Kidney epithelial cell (primary cell): ENCODE measurements around the gene RNU5B-1. TPM values are rescaled to one million over a fixed set of nuclear protein-coding genes. Genes with fewer than 3 reads are reported as not detected.

ENCODE experiments used
- DNase-seq: peaks from one replicate; pipeline ENCODE4 v3.0.0-alpha.2; 2010; ENCODE audit warnings: low read depth
- H3K27me3 ChIP-seq: 2 replicates; pipeline ENCODE4 v1.6.0; 2011; ENCODE audit warnings: low read length; ENCODE audit not compliant: control insufficient read depth, insufficient read depth
- H3K36me3 ChIP-seq: 2 replicates; pipeline ENCODE4 v1.5.1; 2011; ENCODE audit warnings: low read length; ENCODE audit not compliant: control insufficient read depth, insufficient read depth
- H3K4me3 ChIP-seq: 2 replicates; pipeline ENCODE4 v1.5.1; 2011; ENCODE audit warnings: low read depth, mild to moderate bottlenecking, control low read depth, low read length
- CTCF ChIP-seq: IDR thresholded peaks from 2 replicates; pipeline ENCODE4 v1.5.1; 2011; ENCODE audit warnings: mild to moderate bottlenecking, moderate library complexity, low read length, control low read depth, inconsistent platforms; ENCODE audit not compliant: insufficient read depth, poor library complexity, severe bottlenecking
- total RNA-seq: library from RNA; depleted of rRNA; stranded (reverse); fragments of >200 nt; gene quantifications from 2 replicates; pipeline ENCODE4 v1.2.3, GENCODE V29; 2015

Gene RNU5B-1
- not detected in 2 replicates for total RNA-seq

GRCh38 chr15:65304381-65305149, at the start of gene RNU5B-1:
Gene RNU5B-1, plus strand, starts transcription at chr15:65304677.
- Histone ChIP-seq H3K4me3 (peak within 1 kb of the TSS; percentile 48), H3K27me3 (no peaks in the 10 kb centered on the region), H3K36me3 (no peaks in the 10 kb centered on the region)
- TF ChIP-seq CTCF, result peak; percentile 89
- DNase-seq, result peak; percentile 98

GRCh38 chr15:65254758-65255157, 49.7 kb upstream of the RNU5B-1 start:
- no peak for TF ChIP-seq CTCF
- no peak for DNase-seq
- Histone ChIP-seq H3K4me3 (no peak overlapping the region), H3K27me3 (no peaks in the 10 kb centered on the region), H3K36me3 (no peaks in the 10 kb centered on the region)

- no peak for TF ChIP-seq CTCF
- Histone ChIP-seq H3K27me3 (no peaks in the 10 kb centered on the region), H3K4me3 (no peak overlapping the region), H3K36me3 (no peaks in the 10 kb centered on the region)
- DNase-seq, result no peak
Measured at GRCh38 chr15:65255486-65256140, 48.9 kb upstream of the RNU5B-1 start.

GRCh38 chr15:65258375-65259262, 45.9 kb upstream of the RNU5B-1 start:
- no peak for TF ChIP-seq CTCF
- Histone ChIP-seq H3K4me3 (no peak overlapping the region), H3K36me3 (no peaks in the 10 kb centered on the region), H3K27me3 (no peaks in the 10 kb centered on the region)
- no peak for DNase-seq

- no peak overlapping the region for H3K4me3 ChIP-seq
- no peak for DNase-seq
- TF ChIP-seq CTCF, result no peak
- H3K27me3 ChIP-seq, result no peaks in the 10 kb centered on the region
- H3K36me3 ChIP-seq, result no peaks in the 10 kb centered on the region
Measured at GRCh38 chr15:65259367-65259797, 45.1 kb upstream of the RNU5B-1 start.
